Tibial nerve (tissue), 4 donors: ENCODE results near the gene PHOX2A. TPM values are rescaled to one million over a fixed set of nuclear protein-coding genes. Genes with fewer than 3 reads are reported as not detected.
"Not testable (repeated sequence)": the region's sequence is repeated elsewhere in the genome, so short reads cannot be mapped to it uniquely, and the experiment has no call there.

ENCODE experiments used
- DNase-seq, 2 donors: peaks; one replicate each; pipeline ENCODE4 v3.0.0-alpha.2; 2019; ENCODE audit warnings: low spot score in 2 of 2
- H3K27ac ChIP-seq, 4 donors: fragments of 200-600 bp; sonication (generic) in 3 of 4; one replicate each; pipeline ENCODE4 v1.5.1; 2017 to 2019; ENCODE audit warnings: mild to moderate bottlenecking in 1 of 4
- H3K27me3 ChIP-seq, 2 donors: fragments of 200-600 bp; sonication (generic) in 1 of 2; one replicate each; pipeline versions ENCODE4 v1.5.1 to v1.6.0; 2017 to 2019
- H3K36me3 ChIP-seq, 3 donors: fragments of 200-600 bp; sonication (generic); one replicate each; pipeline ENCODE4 v1.5.1; 2018 to 2019
- H3K4me1 ChIP-seq, 4 donors: fragments of 200-600 bp; sonication (generic) in 3 of 4; one replicate each; pipeline ENCODE4 v1.5.1; 2017 to 2019
- H3K4me3 ChIP-seq, 4 donors: fragments of 200-600 bp; sonication (generic) in 3 of 4; one replicate each; pipeline ENCODE4 v1.5.1; 2017 to 2019; ENCODE audit warnings: mild to moderate bottlenecking in 1 of 4, moderate library complexity in 1 of 4
- H3K9me3 ChIP-seq, 4 donors: fragments of 200-600 bp; sonication (generic) in 3 of 4; one replicate each; pipeline ENCODE4 v1.5.1; 2017 to 2019
- CTCF ChIP-seq, 5 experiments: fragments of 200-600 bp in 3 of 5; fragments of 450-650 bp in 2 of 5; sonication (generic) in 3 of 5; IDR thresholded peaks; one replicate each; pipeline ENCODE4 v1.5.1; 2016 to 2019; ENCODE audit warnings: antibody characterized with exemption in 5 of 5, mild to moderate bottlenecking in 3 of 5, moderate library complexity in 2 of 5
- EP300 ChIP-seq, 2 donors: sonication (generic); formaldehyde crosslinking; IDR thresholded peaks; one replicate each; pipeline ENCODE4 v1.6.1; 2017; ENCODE audit warnings: antibody characterized with exemption in 2 of 2, mild to moderate bottlenecking in 1 of 2
- POLR2A ChIP-seq, 2 donors: fragments of 450-650 bp; IDR thresholded peaks; one replicate each; pipeline ENCODE4 v1.6.1; 2017; ENCODE audit warnings: antibody characterized with exemption in 2 of 2, mild to moderate bottlenecking in 2 of 2, moderate library complexity in 2 of 2
- WGBS, 2 donors: methylation state at CpG; one replicate each; pipeline ENCODE4 v1.1.5; 2018; 5-methylcytosine and 5-hydroxymethylcytosine counted together
- total RNA-seq, 4 donors: library from RNA; depleted of rRNA; stranded (reverse); fragments of >200 nt; gene quantifications; one replicate each; pipeline ENCODE4 v1.1.0, GENCODE V29; 2016

Gene PHOX2A
- total RNA-seq, 4 donors from 2014 or later = not detected

GRCh38 chr11:72204886-72205285 is 39.1 kb downstream of the PHOX2A start:
- TF ChIP-seq POLR2A (IDR thresholded peaks at IDR 0.05) (no peak), EP300 (IDR thresholded peaks at IDR 0.05) (no peak), CTCF (IDR thresholded peaks at IDR 0.05) (no peak)

DNA sequence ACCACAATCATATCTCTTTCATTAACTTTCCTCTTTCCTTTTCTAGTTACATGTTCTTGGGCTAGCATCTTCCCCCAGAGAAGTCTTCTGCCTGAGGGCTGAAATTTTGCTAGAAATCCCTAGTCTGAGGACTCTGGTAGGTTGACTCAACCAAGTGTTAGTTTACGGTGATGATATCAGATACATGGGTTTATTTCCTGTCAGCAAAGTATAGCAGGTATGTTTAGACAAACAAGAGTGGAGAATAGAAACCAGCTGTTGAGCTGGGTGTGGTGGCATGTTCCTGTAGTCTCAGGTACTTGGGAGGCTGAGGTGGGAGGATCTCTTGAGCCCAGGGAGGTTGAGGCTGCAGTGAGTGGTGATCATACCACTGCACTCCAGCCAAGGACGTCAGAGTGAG is 40.8 kb downstream of the PHOX2A start:
- H3K9me3 ChIP-seq = no peaks in the 10 kb centered on the region
- H3K27me3 ChIP-seq = no peaks in the 10 kb centered on the region
- TF ChIP-seq EP300 (IDR thresholded peaks at IDR 0.05) (no peak), POLR2A (IDR thresholded peaks at IDR 0.05) (no peak), CTCF (IDR thresholded peaks at IDR 0.05) (no peak)
- no peaks in the 10 kb centered on the region for H3K36me3 ChIP-seq
- no peaks in the 10 kb centered on the region for H3K4me1 ChIP-seq
- no peak overlapping the region for H3K4me3 ChIP-seq
- no peak for DNase-seq
- no peak overlapping the region for H3K27ac ChIP-seq
- 72 to 80% methylated on average over 2 of the region's 2 CpGs for WGBS, 2 donors

More at GRCh38 chr11:72204886-72205285, 39.1 kb downstream of the PHOX2A start:
- Histone ChIP-seq H3K9me3 (peaks cover 0 to 11% (median 3%) of the 10 kb centered on the region in 4 donors), H3K27me3 (no peaks in the 10 kb centered on the region), H3K4me1 (no peaks in the 10 kb centered on the region), H3K27ac (no peak overlapping the region), H3K36me3 (no peaks in the 10 kb centered on the region), H3K4me3 (no peak overlapping the region)
- no peak for DNase-seq

DNA sequence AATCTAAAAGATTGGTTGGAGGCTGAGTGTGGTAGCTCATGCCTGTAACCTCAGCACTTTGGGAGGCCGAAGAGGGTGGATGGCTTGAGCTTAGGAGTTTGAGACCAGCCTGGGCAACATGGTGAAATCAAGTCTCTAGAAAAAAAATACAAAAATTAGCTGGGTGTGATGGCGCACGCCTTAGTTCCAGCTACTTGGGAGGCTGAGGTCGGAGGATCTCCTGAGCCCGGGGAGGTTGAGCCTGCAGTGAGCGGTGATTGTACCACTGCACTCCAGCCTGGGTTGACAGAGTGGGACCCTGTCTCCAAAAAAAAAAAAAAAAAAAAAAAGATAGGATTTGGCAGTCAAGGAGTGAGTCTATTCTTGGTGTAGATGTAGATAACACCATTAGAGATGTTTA is 41.4 kb downstream of the PHOX2A start:
- no peaks in the 10 kb centered on the region for H3K27me3 ChIP-seq
- 93 to 97% methylated on average over 6 of the region's 6 CpGs for WGBS, 2 donors
- H3K4me3 ChIP-seq = no peak overlapping the region
- H3K27ac ChIP-seq = no peak overlapping the region
- no peak for DNase-seq
- H3K4me1 ChIP-seq = no peaks in the 10 kb centered on the region
- H3K36me3 ChIP-seq = no peaks in the 10 kb centered on the region
- no peaks in the 10 kb centered on the region for H3K9me3 ChIP-seq
- no peak for TF ChIP-seq CTCF (IDR thresholded peaks at IDR 0.05)
- no peak for TF ChIP-seq POLR2A (IDR thresholded peaks at IDR 0.05)
- TF ChIP-seq EP300 (IDR thresholded peaks at IDR 0.05) = no peak

- H3K4me1 ChIP-seq, H3K36me3 ChIP-seq, H3K9me3 ChIP-seq, H3K27me3 ChIP-seq, H3K27ac ChIP-seq, H3K4me3 ChIP-seq, DNase-seq: not testable (repeated sequence)
- 90 to 92% methylated on average over 43 of the region's 43 CpGs for WGBS, 2 donors
Measured at GRCh38 chr11:72201445-72201844, 42.5 kb downstream of the PHOX2A start.

GRCh38 chr11:72195518-72196270 is 48.3 kb downstream of the PHOX2A start:
- Histone ChIP-seq H3K4me1 (peaks cover 0 to 7% (median 0%) of the 10 kb centered on the region in 4 donors), H3K9me3 (no peaks in the 10 kb centered on the region), H3K27me3 (no peaks in the 10 kb centered on the region), H3K36me3 (no peaks in the 10 kb centered on the region), H3K27ac (no peak overlapping the region), H3K4me3 (no peak overlapping the region)
- TF ChIP-seq EP300 (IDR thresholded peaks at IDR 0.05) = no peak
- no peak for TF ChIP-seq CTCF (IDR thresholded peaks at IDR 0.05)
- no peak for TF ChIP-seq POLR2A (IDR thresholded peaks at IDR 0.05)
- DNase-seq = no peak
- 74 to 77% methylated on average over 12 of the region's 12 CpGs for WGBS, 2 donors
